Activated naive CD8-positive, alpha-beta T cell treated with anti-CD3 and anti-CD28 coated beads, Interleukin-2, amount 50 U/mL, for 24 hours (primary cell): ENCODE results near the gene HYDIN.
"Not testable (repeated sequence)": the region's sequence is repeated elsewhere in the genome, so short reads cannot be mapped to it uniquely, and the experiment has no call there.

Experiments
- ATAC-seq: fragments of 150-1000 bp; cut with Tn5 transposase; one replicate; pipeline ENCODE4 v1.10.0; 2021
- DNase-seq: peaks from one replicate; pipeline ENCODE4 v3.0.0; 2021
- H3K27ac Mint-ChIP-seq: one replicate; pipeline ENCODE4 v1.8.0; 2021; ENCODE audit warnings: mild to moderate bottlenecking, mixed read lengths
- H3K27me3 Mint-ChIP-seq: one replicate; pipeline ENCODE4 v1.8.0; 2021; ENCODE audit warnings: mixed read lengths
- H3K36me3 Mint-ChIP-seq: one replicate; pipeline ENCODE4 v1.8.0; 2021; ENCODE audit warnings: low read depth, mixed read lengths
- H3K4me1 Mint-ChIP-seq: one replicate; pipeline ENCODE4 v1.8.0; 2021; ENCODE audit warnings: mixed read lengths
- H3K4me3 Mint-ChIP-seq: one replicate; pipeline ENCODE4 v1.8.0; 2021; ENCODE audit warnings: mild to moderate bottlenecking, moderate library complexity, mixed read lengths
- H3K9me3 Mint-ChIP-seq: one replicate; pipeline ENCODE4 v1.8.0; 2021; ENCODE audit warnings: mixed read lengths

The HYDIN gene

GRCh38 chr16:71201556-71201955 lies 29.0 kb downstream of the HYDIN start:
- DNase-seq: no peak
- no peak overlapping the region for H3K4me3 Mint-ChIP-seq
- H3K9me3 Mint-ChIP-seq: peaks cover 15% of the 10 kb centered on the region
- H3K36me3 Mint-ChIP-seq: no peaks in the 10 kb centered on the region
- no peak for ATAC-seq
- H3K27ac Mint-ChIP-seq: no peak overlapping the region
- H3K27me3 Mint-ChIP-seq: peaks cover 15% of the 10 kb centered on the region
- no peaks in the 10 kb centered on the region for H3K4me1 Mint-ChIP-seq

- ATAC-seq (no peak), DNase-seq (no peak)
- H3K9me3 Mint-ChIP-seq: peaks cover 12% of the 10 kb centered on the region
- no peaks in the 10 kb centered on the region for H3K4me1 Mint-ChIP-seq
- H3K27me3 Mint-ChIP-seq: peaks cover 12% of the 10 kb centered on the region
- no peaks in the 10 kb centered on the region for H3K36me3 Mint-ChIP-seq
- no peak overlapping the region for H3K27ac Mint-ChIP-seq
- no peak overlapping the region for H3K4me3 Mint-ChIP-seq
Observed at GRCh38 chr16:71201054-71201453, 29.5 kb downstream of the HYDIN start.

GRCh38 chr16:71198408-71198807 lies 32.1 kb downstream of the HYDIN start:
- Mint-ChIP-seq H3K27ac (no peak overlapping the region), H3K9me3 (peaks cover 11% of the 10 kb centered on the region), H3K4me1 (no peaks in the 10 kb centered on the region), H3K4me3 (no peak overlapping the region), H3K27me3 (peaks cover 7% of the 10 kb centered on the region), H3K36me3 (no peaks in the 10 kb centered on the region)
- ATAC-seq (no peak), DNase-seq (no peak)

GRCh38 chr16:71192387-71192786 lies 38.1 kb downstream of the HYDIN start:
- Mint-ChIP-seq H3K4me1 (no peaks in the 10 kb centered on the region), H3K4me3 (no peak overlapping the region), H3K9me3 (peaks cover 6% of the 10 kb centered on the region), H3K36me3 (no peaks in the 10 kb centered on the region), H3K27ac (no peak overlapping the region), H3K27me3 (peaks cover 7% of the 10 kb centered on the region)
- ATAC-seq (no peak), DNase-seq (no peak)

- no peak overlapping the region for H3K27ac Mint-ChIP-seq
- peaks cover 7% of the 10 kb centered on the region for H3K27me3 Mint-ChIP-seq
- ATAC-seq (no peak), DNase-seq (no peak)
- H3K4me3 Mint-ChIP-seq: no peak overlapping the region
- peaks cover 5% of the 10 kb centered on the region for H3K9me3 Mint-ChIP-seq
- no peaks in the 10 kb centered on the region for H3K36me3 Mint-ChIP-seq
- H3K4me1 Mint-ChIP-seq: no peaks in the 10 kb centered on the region
Observed at GRCh38 chr16:71188956-71189712, 41.4 kb downstream of the HYDIN start.

GRCh38 chr16:71185347-71185746 lies 45.2 kb downstream of the HYDIN start:
- H3K36me3 Mint-ChIP-seq: no peaks in the 10 kb centered on the region
- no peak overlapping the region for H3K4me3 Mint-ChIP-seq
- no peak for DNase-seq
- H3K27ac Mint-ChIP-seq: no peak overlapping the region
- peaks cover 11% of the 10 kb centered on the region for H3K27me3 Mint-ChIP-seq
- H3K4me1 Mint-ChIP-seq: no peaks in the 10 kb centered on the region
- ATAC-seq: no peak
- peaks cover 20% of the 10 kb centered on the region for H3K9me3 Mint-ChIP-seq

- DNase-seq (no peak), ATAC-seq (no peak)
- peaks cover 18% of the 10 kb centered on the region for H3K9me3 Mint-ChIP-seq
- peaks cover 18% of the 10 kb centered on the region for H3K27me3 Mint-ChIP-seq
- H3K4me3 Mint-ChIP-seq: no peak overlapping the region
- H3K4me1 Mint-ChIP-seq: no peaks in the 10 kb centered on the region
- no peaks in the 10 kb centered on the region for H3K36me3 Mint-ChIP-seq
- H3K27ac Mint-ChIP-seq: no peak overlapping the region
Observed at GRCh38 chr16:71179569-71179968, 51.0 kb downstream of the HYDIN start.

- DNase-seq (no peak), ATAC-seq (no peak)
- Mint-ChIP-seq H3K27me3 (peaks cover 12% of the 10 kb centered on the region), H3K36me3 (no peaks in the 10 kb centered on the region), H3K4me3 (no peak overlapping the region), H3K27ac (no peak overlapping the region), H3K4me1 (no peaks in the 10 kb centered on the region), H3K9me3 (peaks cover 3% of the 10 kb centered on the region)
Observed at GRCh38 chr16:71172481-71173207, 57.9 kb downstream of the HYDIN start.

- H3K27ac Mint-ChIP-seq, H3K4me1 Mint-ChIP-seq, H3K9me3 Mint-ChIP-seq, DNase-seq, ATAC-seq, H3K4me3 Mint-ChIP-seq, H3K27me3 Mint-ChIP-seq, H3K36me3 Mint-ChIP-seq: not testable (repeated sequence)
Observed at GRCh38 chr16:71161007-71161406, 69.5 kb downstream of the HYDIN start.

GRCh38 chr16:71157278-71157677 lies 73.2 kb downstream of the HYDIN start:
- H3K4me1 Mint-ChIP-seq, H3K36me3 Mint-ChIP-seq, H3K9me3 Mint-ChIP-seq, DNase-seq, H3K4me3 Mint-ChIP-seq, H3K27ac Mint-ChIP-seq, H3K27me3 Mint-ChIP-seq, ATAC-seq: not testable (repeated sequence)

GRCh38 chr16:71153329-71153728 lies 77.2 kb downstream of the HYDIN start:
- not testable (repeated sequence) for H3K4me1 Mint-ChIP-seq, H3K9me3 Mint-ChIP-seq, ATAC-seq, DNase-seq, H3K36me3 Mint-ChIP-seq, H3K4me3 Mint-ChIP-seq, H3K27ac Mint-ChIP-seq, H3K27me3 Mint-ChIP-seq

- not testable (repeated sequence) for H3K4me3 Mint-ChIP-seq, H3K27me3 Mint-ChIP-seq, H3K27ac Mint-ChIP-seq, H3K36me3 Mint-ChIP-seq, ATAC-seq, H3K4me1 Mint-ChIP-seq, H3K9me3 Mint-ChIP-seq, DNase-seq
Observed at GRCh38 chr16:71151654-71152053, 78.9 kb downstream of the HYDIN start.

- not testable (repeated sequence) for ATAC-seq
Observed at GRCh38 chr16:71143246-71143645, 87.3 kb downstream of the HYDIN start.

GRCh38 chr16:71110565-71110964 lies 120.0 kb downstream of the HYDIN start:
- H3K36me3 Mint-ChIP-seq, H3K4me3 Mint-ChIP-seq, H3K27ac Mint-ChIP-seq, H3K9me3 Mint-ChIP-seq, H3K27me3 Mint-ChIP-seq, DNase-seq, ATAC-seq, H3K4me1 Mint-ChIP-seq: not testable (repeated sequence)

More at GRCh38 chr16:71143246-71143645, 87.3 kb downstream of the HYDIN start:
- H3K4me3 Mint-ChIP-seq, H3K4me1 Mint-ChIP-seq, H3K27me3 Mint-ChIP-seq, H3K9me3 Mint-ChIP-seq, H3K27ac Mint-ChIP-seq, H3K36me3 Mint-ChIP-seq, DNase-seq: not testable (repeated sequence)

GRCh38 chr16:71109656-71110208 lies 120.8 kb downstream of the HYDIN start:
- H3K4me1 Mint-ChIP-seq, H3K9me3 Mint-ChIP-seq, H3K27ac Mint-ChIP-seq, H3K27me3 Mint-ChIP-seq, H3K4me3 Mint-ChIP-seq, H3K36me3 Mint-ChIP-seq, DNase-seq, ATAC-seq: not testable (repeated sequence)
